NCI-H128 (cell line): ENCODE data around the gene CD79A.
A peak's percentile ranks its signal among the peaks of the same experiment; 100 is the strongest.
"Not testable (repeated sequence)": the region's sequence is repeated elsewhere in the genome, so short reads cannot be mapped to it uniquely, and the experiment has no call there.

Experiments
- DNase-seq: peaks from one replicate; lab custom pipeline; 2025; ENCODE audit not compliant: unreplicated experiment; lab: John Stamatoyannopoulos, UW

CD79A gene

GRCh38 chr19:41862445-41862986 is 14.6 kb upstream of the CD79A start:
- no peak for DNase-seq

- no peak for DNase-seq
Measured at GRCh38 chr19:41863209-41863931, 13.7 kb upstream of the CD79A start.

- DNase-seq = no peak
Measured at GRCh38 chr19:41864374-41864773, 12.7 kb upstream of the CD79A start.

- DNase-seq = no peak
Measured at GRCh38 chr19:41866284-41866683, 10.8 kb upstream of the CD79A start.

GRCh38 chr19:41868120-41868988 is 8.7 kb upstream of the CD79A start:
- DNase-seq = no peak

- DNase-seq = no peak
Measured at GRCh38 chr19:41868989-41869300, 8.1 kb upstream of the CD79A start.

GRCh38 chr19:41869374-41869955 is 7.6 kb upstream of the CD79A start:
- DNase-seq = no peak

- DNase-seq = no peak
Measured at GRCh38 chr19:41870401-41870873, 6.6 kb upstream of the CD79A start.

GRCh38 chr19:41871573-41872383 is 5.3 kb upstream of the CD79A start:
- no peak for DNase-seq

- DNase-seq = no peak
Measured at GRCh38 chr19:41872384-41872774, 4.7 kb upstream of the CD79A start.

- DNase-seq = peak; percentile 44
Measured at GRCh38 chr19:41872775-41873647, 4.1 kb upstream of the CD79A start.

GRCh38 chr19:41875973-41876372 is 1.1 kb upstream of the CD79A start:
- not testable (repeated sequence) for DNase-seq

- no peak for DNase-seq
Measured at GRCh38 chr19:41877916-41878905, 1.1 kb downstream of the CD79A start.

GRCh38 chr19:41879080-41879479 is 2.0 kb downstream of the CD79A start:
- DNase-seq = no peak

GRCh38 chr19:41879670-41880328 is 2.7 kb downstream of the CD79A start:
- DNase-seq = no peak

GRCh38 chr19:41880329-41880708 is 3.2 kb downstream of the CD79A start:
- no peak for DNase-seq

- DNase-seq = no peak
Measured at GRCh38 chr19:41882568-41883462, 5.7 kb downstream of the CD79A start, which contains the start of gene ARHGEF1. TSS of gene ARHGEF1 (plus strand) at chr19:41883184. CDS start at chr19:41888083, 4,899 bp downstream.
